ENCODE results near the gene NLRX1.
"Not testable (repeated sequence)": the region's sequence is repeated elsewhere in the genome, so short reads cannot be mapped to it uniquely, and the experiment has no call there.

The NLRX1 gene, protein sequence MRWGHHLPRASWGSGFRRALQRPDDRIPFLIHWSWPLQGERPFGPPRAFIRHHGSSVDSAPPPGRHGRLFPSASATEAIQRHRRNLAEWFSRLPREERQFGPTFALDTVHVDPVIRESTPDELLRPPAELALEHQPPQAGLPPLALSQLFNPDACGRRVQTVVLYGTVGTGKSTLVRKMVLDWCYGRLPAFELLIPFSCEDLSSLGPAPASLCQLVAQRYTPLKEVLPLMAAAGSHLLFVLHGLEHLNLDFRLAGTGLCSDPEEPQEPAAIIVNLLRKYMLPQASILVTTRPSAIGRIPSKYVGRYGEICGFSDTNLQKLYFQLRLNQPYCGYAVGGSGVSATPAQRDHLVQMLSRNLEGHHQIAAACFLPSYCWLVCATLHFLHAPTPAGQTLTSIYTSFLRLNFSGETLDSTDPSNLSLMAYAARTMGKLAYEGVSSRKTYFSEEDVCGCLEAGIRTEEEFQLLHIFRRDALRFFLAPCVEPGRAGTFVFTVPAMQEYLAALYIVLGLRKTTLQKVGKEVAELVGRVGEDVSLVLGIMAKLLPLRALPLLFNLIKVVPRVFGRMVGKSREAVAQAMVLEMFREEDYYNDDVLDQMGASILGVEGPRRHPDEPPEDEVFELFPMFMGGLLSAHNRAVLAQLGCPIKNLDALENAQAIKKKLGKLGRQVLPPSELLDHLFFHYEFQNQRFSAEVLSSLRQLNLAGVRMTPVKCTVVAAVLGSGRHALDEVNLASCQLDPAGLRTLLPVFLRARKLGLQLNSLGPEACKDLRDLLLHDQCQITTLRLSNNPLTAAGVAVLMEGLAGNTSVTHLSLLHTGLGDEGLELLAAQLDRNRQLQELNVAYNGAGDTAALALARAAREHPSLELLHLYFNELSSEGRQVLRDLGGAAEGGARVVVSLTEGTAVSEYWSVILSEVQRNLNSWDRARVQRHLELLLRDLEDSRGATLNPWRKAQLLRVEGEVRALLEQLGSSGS

GRCh38 chr11:119168471-119169281 is at the start of gene NLRX1:
Gene NLRX1 (plus strand): TSS chr11:119168725. CDS start chr11:119171404, 2,679 bp downstream.
- DNase-seq: peak; percentile 79 to 80

DNA sequence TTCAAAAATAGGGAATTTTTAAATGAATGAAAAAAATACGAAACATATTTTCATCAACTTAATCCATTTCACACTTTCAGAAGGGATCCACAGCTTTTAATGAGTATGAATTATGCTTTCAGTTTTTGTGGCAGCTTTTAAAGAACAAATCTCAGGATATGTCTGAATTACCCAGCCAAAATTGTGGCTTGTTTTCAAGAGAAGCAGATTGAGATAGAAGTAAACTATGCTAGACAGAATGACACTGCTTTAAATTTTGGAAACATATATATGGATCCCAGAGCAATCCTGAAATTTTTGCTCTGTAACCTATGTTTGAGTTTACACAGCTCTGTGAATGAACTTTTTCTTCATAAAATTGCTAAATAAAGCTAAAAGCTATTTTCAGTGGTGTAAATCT is 49.6 kb upstream of the NLRX1 start:
- no peak for DNase-seq

- DNase-seq: no peak
These were observed 47.9 kb upstream of the NLRX1 start for GRCh38 chr11:119120639-119121007.

DNA sequence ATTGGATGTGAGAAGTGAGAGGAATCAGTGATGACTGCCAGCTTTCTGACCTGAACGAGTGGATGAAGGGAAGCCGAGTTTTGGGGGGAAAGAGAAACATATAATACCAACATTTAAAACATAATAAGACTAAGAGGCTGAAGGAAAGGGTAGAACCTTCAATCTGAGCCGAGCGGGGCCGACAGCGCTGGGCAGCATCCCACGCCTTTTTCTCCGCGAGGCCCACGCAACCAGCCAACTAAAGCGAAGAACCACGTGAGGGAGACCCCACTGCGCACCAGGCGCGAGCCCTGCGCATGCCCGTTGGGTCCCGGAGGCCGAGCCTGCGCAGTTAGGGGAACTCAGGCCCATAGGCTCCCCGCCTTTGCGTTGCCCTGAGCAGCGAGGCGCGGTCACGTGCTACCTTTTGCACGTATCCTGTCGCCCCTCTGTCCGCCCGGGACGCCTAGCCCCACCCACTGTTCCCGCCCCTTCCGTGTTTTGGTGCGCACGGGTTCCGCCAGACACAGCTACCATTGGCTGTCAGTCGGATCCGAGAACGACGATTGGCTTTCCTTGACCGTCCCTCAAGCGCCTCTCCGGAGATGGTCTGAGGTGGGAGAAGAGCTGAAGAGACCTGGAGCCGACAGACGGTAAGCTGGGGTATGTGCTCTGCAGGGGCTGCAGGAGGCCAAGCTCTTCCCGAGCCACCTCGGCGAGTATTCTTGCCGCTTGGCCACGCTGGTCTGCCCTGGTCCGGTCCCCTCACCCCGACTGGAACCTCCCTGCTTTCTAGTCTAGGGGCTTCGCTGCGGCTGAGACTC is 47.3 kb upstream of the NLRX1 start, which contains the start of gene HINFP:
Gene HINFP (plus strand): TSS at position 573 of the 803 bp plus-strand sequence. CDS start 5,365 bp downstream, outside the sequence.
- DNase-seq: peak; percentile 100

DNA sequence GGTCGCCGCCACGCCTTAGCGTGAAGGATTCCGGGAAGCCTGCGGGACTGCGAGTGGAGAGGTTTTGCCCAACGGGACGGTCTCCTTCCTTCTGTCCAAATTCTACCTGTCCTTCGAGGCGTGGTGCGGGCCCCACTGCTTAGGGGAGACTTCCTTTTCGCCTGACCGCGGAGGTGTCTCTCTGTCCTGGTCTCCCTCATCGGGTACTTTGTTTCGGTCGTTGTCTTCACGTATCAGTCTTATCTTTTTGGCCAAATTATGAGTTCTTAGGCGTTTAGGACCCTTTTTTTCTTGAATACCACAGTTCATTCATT is 46.8 kb upstream of the NLRX1 start:
- peak in 1 of 2 experiments; percentile 36 for DNase-seq

DNA sequence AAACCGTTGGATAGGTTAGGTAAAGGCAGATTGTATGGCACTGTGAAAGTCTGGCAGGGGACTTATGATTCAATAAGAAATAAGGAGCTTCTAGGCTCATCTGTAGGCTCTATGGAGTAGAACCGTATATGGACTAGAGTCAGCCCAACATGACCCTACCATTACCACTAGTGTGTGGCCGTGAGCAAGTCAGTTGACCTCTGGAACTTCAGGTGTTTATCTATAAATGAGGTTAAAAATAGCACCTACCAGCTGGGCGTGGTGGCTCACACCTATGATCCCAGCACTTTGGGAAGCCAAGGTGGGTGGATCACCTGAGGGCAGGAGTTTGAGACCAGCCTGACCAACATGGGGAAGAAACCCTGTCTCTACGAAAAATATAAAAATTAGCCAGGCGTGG is 42.7 kb upstream of the NLRX1 start:
- DNase-seq: no peak

DNA sequence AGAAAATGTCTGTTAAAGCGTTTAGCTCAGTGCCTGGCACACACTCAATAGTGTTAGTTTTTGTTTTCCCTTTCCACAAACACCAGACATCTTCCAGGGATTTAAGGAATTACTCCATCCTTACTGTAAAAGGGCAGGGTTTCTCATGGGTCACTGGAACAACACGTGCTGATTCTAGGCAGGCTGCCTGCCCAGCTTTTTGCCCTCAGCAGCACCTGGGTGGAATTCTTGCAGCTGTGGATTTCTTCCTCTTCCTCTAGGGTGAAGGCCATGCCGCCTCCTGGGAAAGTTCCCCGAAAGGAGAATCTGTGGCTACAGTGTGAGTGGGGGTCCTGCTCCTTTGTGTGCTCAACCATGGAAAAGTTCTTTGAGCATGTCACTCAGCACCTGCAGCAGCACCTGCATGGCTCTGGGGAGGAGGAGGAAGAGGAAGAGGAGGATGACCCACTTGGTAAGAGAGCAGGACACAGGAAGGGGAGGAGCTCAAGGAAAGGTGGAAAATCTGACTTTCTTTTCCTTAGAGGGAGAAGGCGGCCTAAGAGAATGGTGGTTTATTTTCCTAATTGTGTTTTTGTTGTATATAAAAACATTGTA is 41.8 kb upstream of the NLRX1 start:
- no peak for DNase-seq

GRCh38 chr11:119130662-119131061 is 37.9 kb upstream of the NLRX1 start:
- DNase-seq: no peak

DNA sequence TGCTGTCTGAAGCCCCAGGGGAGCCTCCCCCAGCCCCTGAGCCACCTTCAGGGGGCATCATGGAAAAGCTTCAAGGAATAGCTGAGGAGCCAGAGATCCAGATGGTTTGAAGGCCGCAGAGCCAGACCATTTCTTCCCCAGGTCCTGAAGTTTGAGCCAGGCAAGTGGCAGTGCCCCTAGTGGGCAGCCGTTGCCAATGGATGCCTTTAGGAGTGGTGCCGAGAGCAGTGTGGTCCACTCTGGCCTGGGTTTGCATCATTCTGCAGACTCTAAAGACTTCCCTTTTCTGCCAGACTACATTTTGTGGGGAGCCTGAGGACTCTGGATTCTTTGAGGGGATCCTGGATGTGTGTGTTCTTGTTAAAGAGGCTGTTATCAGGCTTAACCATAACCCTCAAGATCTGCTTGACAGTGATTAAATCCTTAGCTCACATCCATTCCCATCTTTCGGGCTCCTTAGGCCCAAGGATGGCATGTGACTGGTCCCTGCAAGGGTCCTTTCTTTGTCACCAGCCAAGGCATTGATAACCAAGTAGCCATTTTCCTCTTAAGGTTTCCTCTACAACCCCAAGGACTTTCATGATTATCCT is 34.0 kb upstream of the NLRX1 start:
- DNase-seq: no peak

DNA sequence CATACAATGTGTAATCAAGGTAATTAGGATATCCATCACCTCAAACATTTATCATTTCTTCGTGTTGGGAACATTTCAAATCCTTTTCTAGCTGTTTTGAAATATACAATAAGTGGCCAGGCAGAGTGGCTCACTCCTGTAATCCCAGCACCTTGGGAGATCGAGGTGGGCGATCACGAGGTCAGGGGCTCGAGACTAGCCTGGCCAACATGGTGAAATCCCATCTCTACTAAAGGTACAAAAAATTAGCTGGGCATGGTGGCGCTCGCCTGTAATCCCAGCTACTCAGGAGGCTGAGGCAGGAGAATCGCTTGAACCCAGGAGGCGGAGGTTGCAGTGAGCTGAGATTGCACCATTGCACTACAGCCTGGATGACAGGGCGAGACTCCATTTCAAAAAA is 29.2 kb upstream of the NLRX1 start:
- DNase-seq: not testable (repeated sequence)

DNA sequence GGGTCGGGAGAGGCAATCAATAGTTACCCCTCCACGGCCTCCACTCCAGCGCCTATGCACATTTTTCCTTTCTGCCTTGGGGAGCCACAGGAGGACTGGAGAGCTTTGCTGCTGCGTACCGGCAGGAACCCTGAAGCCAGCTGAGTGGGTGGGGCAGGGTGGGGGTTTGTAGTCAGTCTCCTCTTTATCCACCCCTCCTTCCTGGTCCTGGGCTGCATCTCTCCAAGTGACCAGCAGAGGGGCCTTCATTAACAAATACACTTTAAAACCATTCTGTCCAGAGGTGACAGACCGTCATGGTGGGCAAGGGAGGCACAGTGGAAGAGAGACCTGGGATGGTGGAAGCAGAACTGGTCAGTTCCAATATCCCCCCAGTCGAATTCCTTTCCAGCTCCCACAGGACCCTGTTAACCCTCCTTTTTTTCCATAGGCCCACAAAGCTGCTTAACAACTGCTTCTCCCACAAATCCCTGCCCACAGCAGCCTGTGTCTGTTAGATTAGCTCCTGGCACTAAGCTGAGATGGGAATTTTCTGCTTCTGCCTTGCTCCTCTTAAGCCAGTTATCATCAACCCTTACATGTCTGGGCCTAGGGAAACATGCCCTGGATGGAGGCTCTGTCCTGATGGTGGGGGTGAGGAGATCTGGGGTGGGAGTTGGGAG is 23.6 kb upstream of the NLRX1 start:
- no peak for DNase-seq

DNA sequence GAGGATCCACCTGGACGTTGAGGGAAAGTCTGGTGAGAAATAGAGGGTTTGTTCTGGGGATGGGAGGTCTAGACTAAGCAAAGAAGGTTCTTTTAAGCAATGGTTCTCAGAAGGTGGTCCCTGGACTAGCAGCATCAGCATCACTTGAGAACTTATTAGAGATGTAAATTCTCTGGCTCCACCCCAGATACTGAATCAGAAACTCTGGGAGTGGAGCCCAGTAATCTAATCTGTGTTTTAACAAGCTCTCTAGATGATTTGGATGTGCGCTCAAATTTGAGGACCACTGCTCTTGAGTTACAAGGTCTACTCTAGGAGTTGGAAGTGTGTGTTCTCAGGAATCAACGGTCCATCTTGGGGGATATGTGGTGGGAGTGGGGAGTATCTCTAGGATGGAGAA is 23.0 kb upstream of the NLRX1 start:
- no peak for DNase-seq

GRCh38 chr11:119147604-119148333 is 20.8 kb upstream of the NLRX1 start:
- DNase-seq: no peak

GRCh38 chr11:119148720-119149017 is 19.9 kb upstream of the NLRX1 start:
- no peak for DNase-seq

DNA sequence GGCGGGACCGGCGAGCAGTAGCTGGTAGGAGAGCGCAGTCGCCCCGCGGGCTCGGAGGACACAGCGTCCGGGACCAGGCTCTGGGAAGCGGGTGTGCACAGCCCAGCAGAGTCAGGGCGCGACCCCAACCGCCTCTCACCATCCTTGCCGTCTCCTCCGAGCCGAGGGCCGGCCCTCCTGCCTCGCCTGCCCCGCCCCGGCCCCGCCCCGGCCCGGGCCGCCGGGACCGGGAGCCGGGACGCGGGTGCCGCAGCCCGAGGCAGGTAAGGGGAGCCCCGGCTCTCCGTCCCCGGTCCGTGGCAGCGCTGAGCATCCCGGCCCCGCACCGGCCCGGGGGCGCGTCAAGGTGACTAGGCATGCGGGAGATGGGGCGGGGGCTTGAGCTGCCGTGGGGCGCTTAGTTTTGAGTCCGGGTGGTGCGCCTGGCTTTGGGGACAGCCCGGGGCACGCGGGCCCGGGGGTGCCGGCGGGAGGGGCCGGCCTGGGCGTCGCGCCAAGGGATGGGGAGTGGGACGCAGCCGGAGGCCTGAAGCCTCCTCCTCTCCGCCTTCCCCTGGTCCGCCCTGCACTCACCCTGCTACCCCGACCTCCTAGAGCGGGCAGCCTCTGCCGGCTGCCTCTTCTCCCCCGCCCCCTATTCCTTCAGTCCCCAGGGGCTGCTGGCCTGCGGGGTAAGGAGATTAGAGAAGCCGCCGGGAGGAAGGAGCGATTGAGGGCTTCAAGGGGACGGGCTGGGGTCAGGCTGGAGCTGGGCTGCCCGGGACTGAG is 19.3 kb upstream of the NLRX1 start, which contains the start of gene ABCG4:
Gene ABCG4 (plus strand): TSS at position 35 of the 768 bp plus-strand sequence. CDS start 914 bp downstream, outside the sequence.
- DNase-seq: no peak

DNA sequence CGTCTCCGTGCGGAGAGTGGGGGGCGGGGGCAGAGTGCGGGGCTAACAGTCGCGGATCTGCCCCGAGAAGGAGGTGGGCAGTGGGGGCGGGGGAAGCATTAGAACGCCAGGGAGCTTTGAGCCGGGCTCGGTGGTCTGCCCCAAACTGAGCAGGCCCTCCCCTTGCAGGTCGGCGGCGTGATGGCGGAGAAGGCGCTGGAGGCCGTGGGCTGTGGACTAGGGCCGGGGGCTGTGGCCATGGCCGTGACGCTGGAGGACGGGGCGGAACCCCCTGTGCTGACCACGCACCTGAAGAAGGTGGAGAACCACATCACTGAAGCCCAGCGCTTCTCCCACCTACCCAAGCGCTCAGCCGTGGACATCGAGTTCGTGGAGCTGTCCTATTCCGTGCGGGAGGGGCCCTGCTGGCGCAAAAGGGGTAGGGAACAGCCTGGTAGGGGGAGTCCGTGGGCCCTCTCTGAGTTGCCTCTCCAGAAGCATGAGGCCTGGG is 18.7 kb upstream of the NLRX1 start:
- no peak for DNase-seq

- no peak for DNase-seq
These were observed 16.5 kb upstream of the NLRX1 start for GRCh38 chr11:119152043-119152442.

DNA sequence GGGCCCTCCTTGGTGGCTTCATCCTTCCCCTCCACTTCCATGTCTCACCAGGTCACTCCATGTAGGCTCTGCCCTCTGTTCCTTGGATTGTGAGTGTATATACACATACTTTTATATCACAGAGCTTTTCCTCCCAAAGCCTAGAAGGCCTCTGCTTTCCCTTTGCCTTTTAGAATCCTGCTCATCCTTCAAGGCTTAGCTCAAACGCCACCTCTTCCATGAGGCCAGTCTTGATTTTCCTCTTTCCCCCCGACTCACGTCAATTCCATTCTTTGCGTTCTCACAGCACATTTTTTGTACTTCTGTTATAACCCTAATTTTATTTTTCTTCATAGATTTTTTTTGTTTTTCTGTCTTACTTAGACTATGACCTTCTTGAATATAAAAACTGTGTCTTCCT is 15.9 kb upstream of the NLRX1 start:
- DNase-seq: no peak
